GM18505 (cell line): Measurements from ENCODE around the gene LRRC61.
A peak's percentile ranks its signal among the peaks of the same experiment; 100 is the strongest.

ENCODE experiments used
- ATAC-seq: cut with Tn5 transposase; IDR thresholded peaks from one replicate; pipeline ENCODE4 v1.9.1; 2021; ENCODE audit not compliant: unreplicated experiment
- POLR2A ChIP-seq: IDR thresholded peaks from 4 replicates; pipeline ENCODE4 v1.6.1; 2011; ENCODE audit warnings: borderline replicate concordance; ENCODE audit not compliant: insufficient read depth, insufficient read length; ENCODE audit errors: extremely low read depth

The LRRC61 gene

DNA sequence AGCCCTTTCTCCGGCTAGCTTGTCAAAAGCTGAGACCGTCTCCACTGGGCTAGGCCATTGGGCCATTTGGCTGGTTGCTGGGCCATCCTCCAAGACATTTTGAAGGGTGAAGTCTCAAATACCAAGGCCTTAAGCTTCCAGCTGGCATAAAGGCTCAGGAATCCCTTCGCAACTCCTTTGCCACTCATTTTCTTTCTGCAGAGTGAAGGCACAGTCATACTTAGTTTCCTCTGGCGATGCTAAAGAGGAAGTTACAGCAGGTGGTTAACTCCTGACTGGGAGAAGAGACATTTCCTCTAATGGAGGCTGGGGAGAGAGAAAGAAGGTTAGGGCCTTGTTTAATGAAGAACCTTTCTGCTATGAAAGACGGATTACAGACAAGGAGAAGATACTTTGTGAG is 40.7 kb downstream of the LRRC61 start:
- no peak for ATAC-seq
- TF ChIP-seq POLR2A: no peak

DNA sequence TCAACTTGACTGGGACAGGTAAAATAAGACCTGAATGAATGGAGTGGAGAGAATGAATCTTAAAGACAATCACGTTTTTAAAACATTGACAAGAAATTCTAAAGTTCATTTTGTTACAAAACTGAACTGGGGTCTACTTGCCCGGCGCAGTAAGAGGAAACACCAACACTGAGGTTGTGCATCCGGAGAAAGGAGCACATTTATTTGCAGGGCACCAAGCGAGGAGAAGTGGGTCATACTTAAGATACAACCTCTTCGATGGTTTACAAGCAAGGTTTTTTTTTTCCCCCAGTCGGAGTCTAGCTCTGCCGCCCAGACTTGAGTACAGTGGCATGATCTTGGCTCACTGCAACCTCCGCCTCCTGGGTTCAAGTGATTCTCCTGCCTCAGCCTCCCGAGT is 42.0 kb downstream of the LRRC61 start:
- ATAC-seq: no peak
- TF ChIP-seq POLR2A: no peak

GRCh38 chr7:150365673-150366398 is 42.7 kb downstream of the LRRC61 start:
- no peak for ATAC-seq
- TF ChIP-seq POLR2A: no peak

DNA sequence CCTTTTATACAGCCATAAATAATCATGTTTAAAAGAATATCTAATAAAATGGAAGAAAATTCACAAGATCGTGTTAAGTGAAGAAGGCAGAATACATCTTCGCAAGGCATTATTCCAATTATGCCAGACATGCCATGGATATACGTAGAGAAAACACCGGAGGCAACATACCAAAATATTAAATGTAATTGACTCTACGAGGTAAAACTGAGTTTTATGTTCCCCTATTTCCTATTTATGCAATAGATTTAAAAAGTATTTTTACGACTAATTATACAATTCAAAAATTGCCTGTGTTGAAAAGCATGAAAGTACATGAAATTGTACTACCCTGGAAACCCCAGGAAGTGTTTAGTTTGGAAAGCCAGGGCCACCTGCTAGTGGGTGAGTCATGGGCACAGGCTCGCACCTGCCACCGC is 44.5 kb downstream of the LRRC61 start:
- no peak for TF ChIP-seq POLR2A
- no peak for ATAC-seq

DNA sequence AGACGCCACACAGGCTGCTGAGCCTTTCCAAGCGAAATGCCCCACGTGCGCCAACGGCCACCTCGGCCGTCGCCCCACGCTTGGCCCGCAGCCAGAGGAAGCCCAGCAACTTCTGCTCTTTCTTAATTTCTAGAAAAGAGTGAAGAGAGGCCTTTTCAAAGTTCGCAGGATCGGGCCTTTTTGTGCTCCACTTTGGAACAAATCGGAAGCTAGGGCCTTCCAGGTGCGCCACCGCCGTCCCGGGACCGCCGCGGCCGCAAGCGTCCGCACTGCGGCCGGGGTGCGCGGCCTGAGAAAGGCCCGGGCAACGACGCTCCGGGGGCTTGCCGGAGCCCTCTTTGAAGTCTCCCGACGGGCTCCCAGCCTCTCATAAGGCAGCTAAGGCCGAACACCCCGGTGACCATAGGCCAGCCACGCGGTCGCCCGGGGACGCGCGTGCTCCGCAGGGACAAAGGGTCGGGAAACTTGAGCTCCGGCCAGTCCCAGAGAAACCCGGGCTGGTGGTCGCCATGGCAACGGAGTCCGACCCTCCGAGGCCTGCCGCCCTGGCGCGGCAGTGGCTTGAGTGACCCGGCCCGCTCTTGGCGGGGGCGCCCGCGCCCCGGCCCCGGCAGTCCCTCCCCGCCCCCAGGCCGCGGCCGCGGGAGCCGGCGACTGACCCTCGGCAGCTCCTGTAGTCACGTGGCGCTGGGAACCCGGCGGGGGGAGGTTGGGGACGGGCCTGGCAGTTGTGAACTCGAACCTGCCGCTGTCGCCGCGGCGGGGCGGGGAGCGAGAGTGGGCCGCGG is 45.1 kb downstream of the LRRC61 start, which contains the start of gene REPIN1:
TSS of gene REPIN1 (plus strand) at position 727 of the 788 bp plus-strand sequence. CDS start 890 bp downstream, outside the sequence.
- peak; percentile 49 for ATAC-seq

GRCh38 chr7:150368884-150369747 is 46.0 kb downstream of the LRRC61 start:
- peak; percentile 28 for ATAC-seq
- peak; percentile 46 for TF ChIP-seq POLR2A

More for the DNA sequence above, 45.1 kb downstream of the LRRC61 start, which contains the start of gene REPIN1:
- peak; percentile 79 for TF ChIP-seq POLR2A

GRCh38 chr7:150369748-150370501 is 46.8 kb downstream of the LRRC61 start:
- no peak for TF ChIP-seq POLR2A

DNA sequence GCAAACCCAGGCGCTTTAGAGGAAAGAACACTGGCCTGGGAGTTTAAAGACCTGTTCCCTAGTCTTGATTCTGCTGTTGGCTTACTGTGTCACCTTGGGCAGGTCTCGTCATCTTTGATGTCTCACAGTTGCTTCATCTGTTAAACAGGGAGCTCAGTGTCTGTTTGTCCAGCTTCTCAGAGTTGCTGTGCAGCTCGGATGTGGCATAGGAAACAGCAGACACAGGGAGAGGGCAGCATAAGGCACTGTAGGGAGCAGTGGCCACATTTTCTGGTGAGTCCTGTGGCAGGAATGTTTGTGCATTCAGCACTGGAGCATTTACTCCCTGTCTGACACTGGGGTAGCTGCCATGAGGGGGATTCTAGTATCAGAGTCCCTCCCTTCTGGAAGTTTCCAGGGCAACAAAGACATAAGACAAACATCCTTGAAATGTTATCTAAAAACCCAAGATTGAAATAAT is 47.5 kb downstream of the LRRC61 start:
- no peak for TF ChIP-seq POLR2A
- no peak for ATAC-seq

More at GRCh38 chr7:150369748-150370501, 46.8 kb downstream of the LRRC61 start:
- no peak for ATAC-seq

DNA sequence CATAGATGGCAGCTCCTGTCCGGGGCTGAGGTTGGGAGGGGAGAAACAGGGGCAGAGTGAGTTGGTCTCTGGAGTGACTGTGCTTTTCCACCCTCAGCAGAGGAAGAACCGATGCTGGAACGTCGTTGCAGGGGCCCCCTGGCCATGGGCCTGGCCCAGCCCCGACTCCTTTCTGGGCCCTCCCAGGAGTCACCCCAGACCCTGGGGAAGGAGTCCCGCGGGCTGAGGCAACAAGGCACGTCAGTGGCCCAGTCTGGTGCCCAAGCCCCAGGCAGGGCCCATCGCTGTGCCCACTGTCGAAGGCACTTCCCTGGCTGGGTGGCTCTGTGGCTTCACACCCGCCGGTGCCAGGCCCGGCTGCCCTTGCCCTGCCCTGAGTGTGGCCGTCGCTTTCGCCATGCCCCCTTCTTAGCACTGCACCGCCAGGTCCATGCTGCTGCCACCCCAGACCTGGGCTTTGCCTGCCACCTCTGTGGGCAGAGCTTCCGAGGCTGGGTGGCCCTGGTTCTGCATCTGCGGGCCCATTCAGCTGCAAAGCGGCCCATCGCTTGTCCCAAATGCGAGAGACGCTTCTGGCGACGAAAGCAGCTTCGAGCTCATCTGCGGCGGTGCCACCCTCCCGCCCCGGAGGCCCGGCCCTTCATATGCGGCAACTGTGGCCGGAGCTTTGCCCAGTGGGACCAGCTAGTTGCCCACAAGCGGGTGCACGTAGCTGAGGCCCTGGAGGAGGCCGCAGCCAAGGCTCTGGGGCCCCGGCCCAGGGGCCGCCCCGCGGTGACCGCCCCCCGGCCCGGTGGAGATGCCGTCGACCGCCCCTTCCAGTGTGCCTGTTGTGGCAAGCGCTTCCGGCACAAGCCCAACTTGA is 48.2 kb downstream of the LRRC61 start:
- TF ChIP-seq POLR2A: peak; percentile 2
- ATAC-seq: no peak

DNA sequence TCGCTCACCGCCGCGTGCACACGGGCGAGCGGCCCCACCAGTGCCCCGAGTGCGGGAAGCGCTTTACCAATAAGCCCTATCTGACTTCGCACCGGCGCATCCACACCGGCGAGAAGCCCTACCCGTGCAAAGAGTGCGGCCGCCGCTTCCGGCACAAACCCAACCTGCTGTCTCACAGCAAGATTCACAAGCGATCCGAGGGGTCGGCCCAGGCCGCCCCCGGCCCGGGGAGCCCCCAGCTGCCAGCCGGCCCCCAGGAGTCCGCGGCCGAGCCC is 48.8 kb downstream of the LRRC61 start:
- no peak for TF ChIP-seq POLR2A
- no peak for ATAC-seq

- ATAC-seq: no peak
- TF ChIP-seq POLR2A: no peak
These were observed 49.3 kb downstream of the LRRC61 start for GRCh38 chr7:150372271-150373048.
